HUES48 (cell line): Measurements from ENCODE around the gene GSTA1.
"Not testable (repeated sequence)": the region's sequence is repeated elsewhere in the genome, so short reads cannot be mapped to it uniquely, and the experiment has no call there.

Experiments
- H3K27ac ChIP-seq: one replicate; pipeline ENCODE4 v1.7.0; 2013; ENCODE audit warnings: low read depth, low read length, inconsistent platforms
- H3K27me3 ChIP-seq: 2 replicates; pipeline ENCODE4 v1.6.1; 2013; ENCODE audit warnings: mild to moderate bottlenecking, low read length; ENCODE audit not compliant: control insufficient read depth, insufficient read depth
- H3K36me3 ChIP-seq: 2 replicates; pipeline ENCODE4 v1.6.1; 2013; ENCODE audit warnings: low read length; ENCODE audit not compliant: control insufficient read depth, insufficient read depth
- H3K4me1 ChIP-seq: 2 replicates; pipeline ENCODE4 v1.6.1; 2013; ENCODE audit warnings: mild to moderate bottlenecking, low read length; ENCODE audit not compliant: control insufficient read depth, insufficient read depth
- H3K4me3 ChIP-seq: 2 replicates; pipeline ENCODE4 v1.5.1; 2013; ENCODE audit warnings: mild to moderate bottlenecking, low read depth, low read length
- H3K9ac ChIP-seq: 2 replicates; pipeline ENCODE4 v1.6.1; 2013; ENCODE audit warnings: mild to moderate bottlenecking, low read depth, low read length, moderate library complexity
- H3K9me3 ChIP-seq: 2 replicates; pipeline ENCODE4 v1.6.1; 2013; ENCODE audit warnings: low read length; ENCODE audit not compliant: control insufficient read depth, insufficient read depth

GSTA1 gene

GRCh38 chr6:52752310-52752709, 51.3 kb downstream of the GSTA1 start:
- H3K4me3 ChIP-seq: no peak overlapping the region
- no peak overlapping the region for H3K27ac ChIP-seq

GRCh38 chr6:52749556-52750152, 54.0 kb downstream of the GSTA1 start:
- Histone ChIP-seq H3K27ac (no peak overlapping the region), H3K4me1 (peaks cover 5% of the 10 kb centered on the region; the same call in 1 of the 2 replicates), H3K27me3 (no peaks in the 10 kb centered on the region), H3K36me3 (no peaks in the 10 kb centered on the region), H3K9me3 (peaks cover 9% of the 10 kb centered on the region), H3K4me3 (no peak overlapping the region), H3K9ac (no peak overlapping the region)

More at GRCh38 chr6:52752310-52752709, 51.3 kb downstream of the GSTA1 start:
- H3K36me3 ChIP-seq: no peaks in the 10 kb centered on the region
- H3K9ac ChIP-seq: no peak overlapping the region
- peaks cover 5% of the 10 kb centered on the region; the same call in 1 of the 2 replicates for H3K4me1 ChIP-seq
- no peaks in the 10 kb centered on the region for H3K27me3 ChIP-seq
- peaks cover 9% of the 10 kb centered on the region for H3K9me3 ChIP-seq

- H3K9ac ChIP-seq, H3K4me1 ChIP-seq, H3K9me3 ChIP-seq, H3K36me3 ChIP-seq, H3K4me3 ChIP-seq, H3K27me3 ChIP-seq, H3K27ac ChIP-seq: not testable (repeated sequence)
These were observed 56.3 kb downstream of the GSTA1 start for GRCh38 chr6:52747301-52747700.

GRCh38 chr6:52746213-52746612, 57.4 kb downstream of the GSTA1 start:
- H3K9ac ChIP-seq: no peak overlapping the region
- peaks cover 3% of the 10 kb centered on the region; the same call in 1 of the 2 replicates for H3K9me3 ChIP-seq
- H3K27me3 ChIP-seq: no peaks in the 10 kb centered on the region
- no peaks in the 10 kb centered on the region for H3K36me3 ChIP-seq
- H3K4me3 ChIP-seq: no peak overlapping the region
- no peak overlapping the region for H3K27ac ChIP-seq
- peaks cover 5% of the 10 kb centered on the region; the same call in 1 of the 2 replicates for H3K4me1 ChIP-seq

- H3K9me3 ChIP-seq: no peaks in the 10 kb centered on the region
- no peaks in the 10 kb centered on the region for H3K36me3 ChIP-seq
- H3K27me3 ChIP-seq: no peaks in the 10 kb centered on the region
- H3K4me1 ChIP-seq: peaks cover 5% of the 10 kb centered on the region; the same call in 1 of the 2 replicates
- no peak overlapping the region for H3K27ac ChIP-seq
- H3K9ac ChIP-seq: no peak overlapping the region
- no peak overlapping the region for H3K4me3 ChIP-seq
These were observed 57.8 kb downstream of the GSTA1 start for GRCh38 chr6:52745764-52746201.

GRCh38 chr6:52741872-52742271, 61.7 kb downstream of the GSTA1 start:
- Histone ChIP-seq H3K9ac (no peak overlapping the region), H3K27ac (no peak overlapping the region), H3K4me1 (no peaks in the 10 kb centered on the region), H3K4me3 (no peak overlapping the region), H3K27me3 (no peaks in the 10 kb centered on the region), H3K9me3 (no peaks in the 10 kb centered on the region), H3K36me3 (no peaks in the 10 kb centered on the region)
